DMS153 treated with DMSO at 0.1 percent for 48 hours (cell line): ENCODE data around the gene IL1RAPL2.
"Not testable (repeated sequence)": the region's sequence is repeated elsewhere in the genome, so short reads cannot be mapped to it uniquely, and the experiment has no call there.

Source experiments
- DNase-seq: peaks from one replicate; lab custom pipeline; 2025; ENCODE audit not compliant: unreplicated experiment; lab: John Stamatoyannopoulos, UW

Gene IL1RAPL2

DNA sequence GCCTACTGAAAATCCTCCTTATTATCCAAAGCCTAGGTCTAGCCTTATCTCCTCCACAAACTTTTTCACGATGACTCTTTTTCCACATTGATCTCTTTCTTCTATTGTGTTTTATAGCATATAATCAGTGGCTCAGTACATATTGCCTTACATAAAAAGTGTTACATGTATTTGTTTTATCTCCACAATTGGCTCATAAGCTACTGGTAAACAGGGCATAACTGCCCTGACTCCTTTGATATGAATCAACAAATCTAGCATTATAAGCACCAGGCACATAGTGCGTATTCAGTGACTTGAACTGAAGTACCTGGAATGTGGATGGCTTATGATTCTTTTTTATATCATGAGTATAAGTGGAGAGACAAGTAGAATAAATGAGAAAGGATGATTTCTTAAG lies 447.7 kb downstream of the IL1RAPL2 start:
- no peak for DNase-seq

DNA sequence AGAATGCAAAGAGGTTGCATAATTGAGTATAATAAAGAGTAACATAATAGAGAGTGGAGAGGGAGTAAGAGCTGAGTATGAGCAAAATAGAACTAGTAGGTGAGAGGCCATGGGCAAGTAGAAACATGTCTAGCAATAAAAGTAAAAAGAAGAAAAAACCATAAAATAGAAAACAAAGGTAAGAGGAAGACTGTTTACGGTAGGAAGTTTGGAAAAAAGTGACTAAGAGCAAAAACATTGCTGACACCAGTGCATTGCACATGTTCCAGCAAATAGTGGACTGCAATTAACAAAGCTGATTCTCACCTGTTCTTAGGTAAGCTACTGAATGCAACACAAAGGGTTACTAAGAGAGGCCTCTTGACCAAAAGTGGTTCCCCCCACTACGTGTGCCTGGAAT lies 451.6 kb downstream of the IL1RAPL2 start:
- no peak for DNase-seq

DNA sequence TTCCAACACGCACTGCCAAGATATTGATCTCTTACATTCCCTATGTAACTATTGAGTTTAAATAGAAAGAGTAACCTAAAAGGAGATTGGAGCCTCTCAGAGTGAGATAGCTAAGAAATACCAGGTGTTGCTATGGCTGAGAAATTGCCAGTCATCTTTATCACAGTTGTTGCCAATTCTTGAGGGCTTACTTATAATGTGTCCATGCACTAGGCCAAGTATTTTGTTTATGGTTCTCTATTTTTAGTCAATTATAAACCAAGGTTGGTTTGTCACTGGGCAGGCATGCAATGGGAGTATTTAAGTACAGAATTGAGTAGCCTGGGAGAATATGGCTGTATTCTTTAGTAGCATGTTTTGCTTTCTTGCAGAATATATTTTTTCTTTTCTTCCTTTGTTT lies 452.9 kb downstream of the IL1RAPL2 start:
- DNase-seq = no peak

DNA sequence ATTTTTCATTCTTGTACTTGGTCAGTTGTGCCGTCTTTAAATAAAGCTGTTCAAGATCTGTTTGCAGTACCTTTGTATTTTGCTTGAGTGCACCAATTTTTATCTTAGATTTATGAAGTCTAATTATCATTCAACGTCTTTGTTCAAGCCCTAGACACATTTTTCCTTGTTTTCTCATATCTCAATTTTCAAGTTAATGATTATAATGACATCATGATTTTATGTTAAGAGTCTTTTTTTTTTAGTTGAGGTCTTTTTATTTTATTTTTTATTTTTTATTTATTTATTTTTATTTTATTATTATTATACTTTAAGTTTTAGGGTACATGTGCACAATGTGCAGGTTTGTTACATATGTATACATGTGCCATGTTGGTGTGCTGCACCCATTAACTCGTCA lies 463.0 kb downstream of the IL1RAPL2 start:
- DNase-seq = not testable (repeated sequence)

DNA sequence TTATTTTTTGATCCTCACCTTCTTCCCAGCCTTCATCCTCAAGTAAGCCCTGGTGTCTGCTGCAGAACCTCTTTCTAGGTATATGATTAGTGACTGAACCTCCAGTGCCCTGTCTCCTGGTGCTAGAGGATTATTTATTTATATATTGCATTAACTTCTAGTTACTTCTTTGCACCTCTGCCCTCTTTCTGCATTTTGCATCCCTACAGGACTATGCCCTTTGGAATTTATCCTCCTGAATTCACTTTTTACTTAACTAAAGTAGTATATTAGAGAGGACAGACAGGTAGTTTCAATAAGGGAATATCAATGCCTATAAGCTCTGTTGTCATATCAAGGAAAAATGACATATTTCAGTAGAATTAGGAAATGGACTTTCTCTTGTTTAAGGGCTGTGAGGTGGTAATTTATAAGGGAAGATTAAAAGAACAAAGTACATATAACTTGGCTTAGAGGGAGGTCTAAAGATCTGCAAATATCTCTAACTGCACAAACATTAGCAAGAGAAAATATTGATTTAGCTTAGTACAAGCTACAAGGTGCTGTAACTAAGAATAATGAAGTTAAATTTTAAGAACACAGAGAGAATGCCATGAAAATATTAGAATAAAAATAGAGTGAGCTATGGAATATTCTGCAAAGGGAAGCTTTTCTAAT lies 472.8 kb downstream of the IL1RAPL2 start:
- no peak for DNase-seq

DNA sequence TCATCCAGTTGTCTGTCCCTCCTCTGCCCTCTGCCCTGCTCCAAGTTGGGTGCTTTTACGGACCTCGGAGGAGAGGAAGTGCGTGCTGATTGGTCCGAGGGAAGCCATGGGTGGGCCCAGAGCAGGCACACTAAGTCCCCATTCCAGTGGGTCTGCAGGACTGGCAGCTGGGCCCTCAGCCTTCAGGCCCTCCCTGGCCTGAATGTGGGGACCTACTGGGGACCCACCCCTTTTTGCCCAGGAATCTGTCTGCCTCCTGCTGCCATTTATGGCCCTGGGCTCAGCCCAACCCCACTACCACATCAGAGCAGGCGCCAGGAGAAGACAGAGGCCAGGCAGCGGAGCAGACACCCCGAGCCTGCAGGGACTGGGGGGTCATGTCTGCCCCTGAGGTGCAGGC lies 484.9 kb downstream of the IL1RAPL2 start:
- DNase-seq = no peak

DNA sequence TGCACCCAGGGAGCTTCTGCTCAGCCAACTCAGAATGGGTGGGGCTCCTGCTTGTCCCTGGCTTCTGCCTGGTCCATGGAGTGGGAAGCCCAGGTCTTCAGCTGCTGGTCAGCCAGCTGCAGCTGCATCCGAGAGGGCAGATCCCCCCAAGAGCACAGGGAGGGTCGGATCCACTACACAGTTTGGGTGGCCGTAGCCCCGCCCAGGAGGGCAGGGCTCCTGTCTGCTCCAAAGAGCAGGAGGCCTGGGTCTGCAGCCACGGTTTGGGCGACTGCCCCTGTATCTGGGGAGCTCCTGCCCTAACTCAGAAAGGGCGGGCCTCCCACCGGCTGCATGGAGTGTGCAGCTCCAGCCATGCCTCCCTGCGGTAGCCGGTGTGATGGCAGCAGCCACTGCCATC lies 485.4 kb downstream of the IL1RAPL2 start:
- no peak for DNase-seq

DNA sequence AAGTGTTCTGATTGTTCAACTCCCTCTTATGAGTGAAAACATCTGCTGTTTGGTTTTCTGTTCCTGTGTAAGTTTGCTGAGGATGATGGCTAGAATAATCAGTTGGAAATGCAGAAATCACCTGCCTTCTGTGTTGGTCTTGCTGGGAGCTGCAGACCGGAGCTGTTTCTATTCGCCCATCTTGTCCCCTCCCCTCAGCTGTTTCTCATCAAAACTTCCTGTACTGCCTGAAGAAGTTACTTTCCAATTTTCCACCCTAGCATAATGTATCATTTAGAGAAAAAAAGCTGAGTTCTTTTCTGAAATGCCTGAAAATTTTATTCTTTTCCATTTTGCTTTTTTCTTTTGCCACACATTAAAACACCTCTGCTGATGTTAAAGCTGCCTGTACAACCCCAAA lies 486.9 kb downstream of the IL1RAPL2 start:
- no peak for DNase-seq

DNA sequence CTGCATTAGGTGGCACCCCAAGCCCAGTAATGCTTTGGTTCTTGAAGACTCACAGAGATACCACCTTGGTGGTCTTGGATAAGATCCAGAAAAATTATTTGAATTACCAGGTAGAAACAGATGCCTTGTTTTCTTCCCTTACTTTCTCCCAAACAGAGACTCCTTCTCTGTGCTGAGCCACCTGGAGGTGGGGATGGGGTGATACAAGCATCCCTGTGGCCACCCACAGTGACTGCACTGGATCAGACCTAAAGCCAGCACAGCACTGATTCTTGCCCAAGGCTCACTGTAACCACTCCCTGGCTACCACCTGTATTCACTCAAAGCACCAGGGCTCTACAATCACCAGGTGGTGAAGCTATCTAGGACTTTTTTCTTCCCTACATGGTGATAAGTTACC lies 497.7 kb downstream of the IL1RAPL2 start:
- no peak for DNase-seq

DNA sequence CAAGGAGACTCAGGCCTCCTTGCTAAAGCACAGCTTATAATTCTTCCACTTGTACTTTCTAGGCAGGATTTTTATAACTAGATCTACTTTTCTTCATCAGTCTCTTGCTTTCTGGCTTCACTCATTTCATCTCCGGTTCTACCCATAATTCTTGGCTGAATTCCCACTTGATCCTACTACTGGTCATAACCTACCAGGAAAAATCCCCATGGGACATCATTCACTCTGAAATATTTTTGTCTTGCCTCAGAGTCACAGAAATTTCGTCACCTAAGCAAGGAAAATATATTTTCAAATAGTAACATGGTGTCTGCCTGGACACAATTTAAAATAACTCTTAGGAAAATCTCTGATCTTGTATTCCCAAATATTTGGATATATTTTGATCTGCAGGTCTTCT lies 532.2 kb downstream of the IL1RAPL2 start:
- DNase-seq = no peak

DNA sequence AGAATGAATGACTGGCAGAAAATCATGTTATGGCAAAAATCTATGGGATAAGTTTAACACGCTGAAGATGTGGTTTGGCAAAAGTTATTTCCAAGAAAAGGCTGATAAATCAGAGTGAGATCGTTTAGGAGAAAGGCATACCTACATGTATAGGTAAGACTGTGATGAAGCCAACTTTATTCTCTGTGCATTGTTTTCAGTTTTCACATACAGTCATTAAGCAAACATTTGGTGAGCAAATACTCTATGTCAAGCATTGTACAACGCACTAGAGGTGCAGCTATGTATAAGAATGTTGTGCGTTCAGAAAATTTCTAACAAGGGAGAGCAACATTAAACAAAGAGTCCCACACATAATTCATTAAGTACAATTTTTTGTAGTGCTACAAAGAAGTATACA lies 532.8 kb downstream of the IL1RAPL2 start:
- DNase-seq = no peak

DNA sequence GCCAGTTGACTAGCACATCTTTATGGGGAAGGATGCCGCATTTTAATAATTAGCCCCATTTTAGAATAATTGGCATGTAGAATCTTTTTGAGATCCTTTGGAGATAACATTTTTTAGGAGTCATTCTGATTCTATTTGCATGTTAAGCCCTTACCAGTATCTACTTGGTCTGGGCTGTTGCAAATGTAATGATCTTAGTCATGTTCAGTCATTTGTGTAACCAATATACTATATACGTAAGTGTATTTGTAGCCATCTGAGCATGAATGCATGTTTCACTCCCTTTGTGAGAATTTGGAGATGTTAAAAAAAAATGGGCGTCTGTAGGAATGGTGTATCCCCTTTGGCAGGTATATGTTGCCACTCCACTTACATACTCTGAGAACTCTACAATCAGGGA lies 535.4 kb downstream of the IL1RAPL2 start:
- no peak for DNase-seq

DNA sequence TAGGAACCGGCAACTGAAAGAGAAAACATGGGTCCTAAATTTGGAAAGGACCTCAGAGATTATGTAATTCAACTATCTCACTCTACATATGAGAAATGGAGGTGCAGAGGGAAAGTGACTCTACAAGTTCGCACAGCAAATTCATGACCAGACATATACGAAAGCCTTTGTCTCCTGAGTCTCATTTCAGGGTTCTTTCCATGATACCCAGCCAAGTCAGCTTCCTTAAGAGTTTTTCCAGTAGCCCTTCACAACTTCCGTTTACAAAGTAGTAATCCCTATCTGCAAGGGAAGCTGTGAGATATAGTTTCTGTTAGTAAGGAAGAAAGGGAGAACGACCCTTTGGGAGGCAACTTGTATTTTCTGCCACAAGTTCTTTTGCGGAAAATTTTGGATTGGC lies 543.9 kb downstream of the IL1RAPL2 start:
- DNase-seq = no peak

DNA sequence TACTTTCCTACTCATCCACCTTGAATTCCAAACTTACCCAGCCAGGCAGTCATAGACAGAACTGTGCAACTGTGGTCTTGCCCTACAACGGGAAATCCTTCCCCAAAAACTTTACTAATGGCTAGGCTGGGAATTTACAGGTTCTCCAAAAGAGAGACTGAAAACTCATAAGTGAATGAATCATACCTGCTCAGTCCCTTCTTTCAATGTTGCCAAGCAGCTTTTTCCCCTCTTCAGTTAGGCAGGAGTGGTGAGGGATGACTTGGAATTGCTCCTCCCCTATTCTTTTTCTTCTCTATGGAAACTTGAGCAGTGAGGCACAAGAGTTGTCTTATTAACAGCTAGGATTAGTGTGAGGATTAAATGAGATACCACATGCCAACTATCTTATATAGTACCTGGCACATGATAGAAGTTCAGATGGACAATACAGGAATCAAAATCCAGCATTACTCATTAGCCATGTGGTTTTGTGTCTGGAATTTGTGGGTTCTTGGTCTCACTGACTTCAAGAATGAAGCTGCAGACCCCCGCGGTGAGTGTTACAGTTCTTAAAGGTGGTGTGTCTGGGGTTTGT lies 548.6 kb downstream of the IL1RAPL2 start:
- no peak for DNase-seq

DNA sequence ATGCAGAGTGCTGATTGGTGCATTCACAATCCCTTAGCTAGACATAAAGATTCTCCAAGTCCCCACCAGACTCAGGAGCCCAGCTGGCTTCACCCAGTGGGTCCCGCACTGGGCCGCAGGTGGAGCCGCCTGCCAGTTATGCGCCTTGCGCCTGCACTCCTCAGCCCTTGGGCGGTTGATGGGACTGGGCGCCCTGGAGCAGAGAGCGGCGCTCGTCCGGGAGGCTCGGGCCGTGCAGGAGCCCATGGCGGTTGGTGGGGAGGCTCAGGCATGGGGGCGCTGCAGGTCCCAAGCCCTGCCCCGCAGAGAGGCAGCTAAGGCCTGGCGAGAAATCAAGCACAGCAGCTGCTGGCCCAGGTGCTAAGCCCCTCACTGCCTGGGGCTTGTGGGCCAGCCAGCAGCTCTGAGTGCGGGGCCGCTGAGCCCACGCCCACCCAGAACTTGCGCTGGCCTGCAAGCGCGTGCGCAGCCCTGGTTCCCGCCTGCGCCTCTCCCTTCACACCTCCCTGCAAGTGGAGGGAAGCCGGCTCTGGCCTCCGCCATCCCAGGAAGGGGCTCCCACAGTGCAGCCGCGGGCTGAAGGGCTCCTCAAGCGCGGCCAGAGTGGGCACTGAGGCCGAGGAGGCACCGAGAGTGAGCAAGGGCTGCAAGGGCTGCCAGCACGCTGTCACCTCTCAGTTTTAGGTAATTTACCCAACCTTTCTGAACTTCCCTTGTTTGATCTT lies 549.8 kb downstream of the IL1RAPL2 start:
- DNase-seq = not testable (repeated sequence)

DNA sequence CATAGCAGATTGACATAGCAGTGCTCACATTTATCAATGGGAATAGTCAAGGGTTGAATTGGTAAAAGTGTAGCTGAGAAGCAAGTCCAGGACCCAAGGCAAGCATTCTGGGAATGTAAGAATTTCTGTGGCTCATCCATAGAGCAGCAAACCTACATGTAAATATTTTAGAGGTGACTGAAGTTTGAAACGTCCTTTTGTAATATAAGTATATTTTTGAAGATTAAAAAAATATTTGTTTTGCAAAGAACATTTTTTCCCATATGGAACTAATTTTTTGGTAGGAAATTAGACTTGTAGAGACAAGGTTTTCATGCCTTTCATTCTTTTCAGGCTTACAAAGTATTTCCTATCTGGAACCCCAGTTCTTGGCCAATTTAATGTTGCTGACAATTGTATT lies 550.5 kb downstream of the IL1RAPL2 start:
- no peak for DNase-seq

DNA sequence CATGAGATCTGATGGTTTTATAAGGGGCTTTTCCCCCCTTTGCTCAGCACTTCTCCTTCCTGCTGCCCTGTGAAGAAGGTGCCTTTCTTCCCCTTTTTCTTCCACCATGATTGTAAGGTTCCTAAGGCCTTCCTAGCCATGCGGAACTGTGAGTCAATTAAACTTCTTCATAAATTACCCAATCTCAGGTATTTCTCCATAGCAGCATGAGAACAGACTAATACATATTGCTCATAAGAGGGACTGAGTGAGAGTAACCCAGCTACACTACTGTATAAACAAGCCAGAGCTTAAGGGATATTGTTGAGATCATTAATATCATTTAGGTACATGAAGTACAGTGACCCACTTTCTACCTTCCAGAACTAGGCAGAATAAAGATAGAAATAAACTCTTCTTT lies 551.6 kb downstream of the IL1RAPL2 start:
- DNase-seq = no peak

DNA sequence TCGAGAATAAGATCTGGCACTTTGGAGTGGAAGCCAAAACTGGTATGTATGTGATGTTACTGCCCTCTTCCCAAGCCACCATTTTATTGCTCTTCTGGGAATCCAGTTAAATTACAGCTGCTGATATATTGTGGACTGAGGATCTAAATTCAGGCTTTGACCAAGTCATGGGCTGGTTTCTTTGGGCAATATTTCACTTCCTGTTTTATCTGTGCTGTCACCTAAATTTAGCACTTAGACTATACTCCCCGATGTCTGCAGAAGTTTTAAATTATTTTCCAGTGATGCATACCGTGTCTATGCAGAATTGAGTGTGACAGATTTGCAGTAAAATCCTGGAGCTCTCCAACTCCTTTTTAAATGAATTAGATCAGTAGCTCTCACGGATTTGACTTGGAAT lies 554.5 kb downstream of the IL1RAPL2 start:
- no peak for DNase-seq

DNA sequence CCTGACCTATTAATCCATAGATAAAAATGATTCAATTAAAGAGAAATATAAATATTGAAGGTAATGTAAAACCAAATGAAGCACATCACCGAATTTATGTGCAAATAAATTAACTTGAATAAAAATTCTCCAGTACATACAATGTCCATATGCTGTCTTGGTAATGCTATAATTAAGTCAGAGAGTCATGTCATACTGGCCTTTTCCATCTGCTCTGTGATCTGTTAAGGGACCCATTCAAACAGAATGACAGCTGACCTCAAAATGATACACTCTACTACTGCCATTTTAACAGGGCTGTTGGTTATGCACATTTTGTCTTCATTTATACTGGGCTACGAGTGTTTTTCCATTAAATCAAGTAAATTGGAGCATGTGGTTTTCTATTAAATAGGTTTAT lies 555.2 kb downstream of the IL1RAPL2 start:
- no peak for DNase-seq

DNA sequence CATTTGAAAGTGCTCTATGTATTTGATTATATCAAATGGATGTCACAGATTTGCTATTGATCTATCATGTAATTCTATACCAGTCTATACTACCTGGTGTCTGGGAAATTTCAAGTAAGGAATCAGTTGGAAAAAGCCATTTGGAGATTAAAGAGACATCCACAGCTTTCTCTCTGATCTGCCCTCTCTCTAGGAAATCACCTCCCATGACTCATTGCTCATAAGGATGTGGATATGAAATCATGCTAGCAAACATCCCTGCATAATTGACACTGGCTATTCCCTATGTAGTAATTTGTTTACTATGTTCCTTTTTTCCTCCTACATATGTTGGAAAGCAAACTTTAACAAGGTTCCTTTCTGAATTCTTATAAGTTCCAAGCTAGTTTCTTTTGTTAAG lies 560.2 kb downstream of the IL1RAPL2 start:
- DNase-seq = no peak

DNA sequence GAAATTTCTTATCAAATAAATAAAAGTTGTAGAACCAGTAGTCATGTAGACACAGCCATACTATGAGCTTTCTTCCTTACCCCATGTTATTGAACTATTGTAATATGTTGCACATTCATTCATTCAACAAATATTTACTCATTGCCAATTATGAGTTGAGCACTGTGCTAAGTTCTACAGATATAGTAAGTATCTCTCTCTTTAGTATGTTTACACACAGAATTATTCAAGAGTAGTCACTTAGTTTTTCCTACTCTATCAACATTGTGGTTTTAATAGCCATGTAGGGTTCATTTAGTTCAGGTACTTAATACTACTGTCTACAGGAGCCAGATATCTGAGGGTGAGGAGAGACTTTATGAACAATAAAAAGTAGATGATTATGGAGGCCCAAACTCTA lies 568.3 kb downstream of the IL1RAPL2 start:
- no peak for DNase-seq

DNA sequence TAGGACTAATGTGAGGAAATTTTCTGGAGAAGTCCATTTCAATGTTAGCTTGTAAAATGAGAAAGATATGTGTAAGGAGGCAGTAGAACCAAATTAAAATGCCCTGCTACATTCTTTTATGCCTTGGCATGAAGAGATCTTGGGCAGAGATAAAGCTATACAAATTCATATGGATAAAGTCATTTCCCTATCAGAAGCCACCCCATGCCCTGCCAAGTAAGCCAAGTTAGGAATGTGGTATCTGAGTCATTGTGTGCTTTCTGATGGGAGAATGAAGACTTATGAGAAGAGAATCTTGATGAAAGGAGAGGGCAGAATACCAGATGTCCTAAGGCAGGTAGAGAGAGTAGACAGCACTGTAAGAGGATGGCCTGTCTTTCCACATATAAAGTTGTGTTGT lies 570.8 kb downstream of the IL1RAPL2 start:
- no peak for DNase-seq

DNA sequence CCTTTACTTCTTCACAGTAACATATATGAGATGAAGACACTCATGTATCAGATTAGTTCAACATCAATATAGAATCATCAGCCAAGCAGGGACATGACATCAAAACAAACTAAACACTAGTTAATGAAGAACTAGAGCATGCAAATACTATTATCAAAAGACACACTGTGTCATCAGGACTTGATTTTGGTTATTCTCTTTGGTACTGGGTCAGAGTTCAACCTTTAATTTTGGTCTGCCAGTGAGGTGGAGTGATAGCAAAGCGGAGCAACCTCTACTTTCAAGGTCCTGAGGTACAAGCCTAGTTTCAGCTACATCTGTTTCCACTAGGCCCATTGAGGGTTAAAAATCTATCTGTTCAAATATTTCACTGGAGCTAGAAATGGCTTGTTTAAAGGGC lies 584.0 kb downstream of the IL1RAPL2 start:
- no peak for DNase-seq
